H1 (cell line): ENCODE data around the gene CD180. TPM values are rescaled to one million over a fixed set of nuclear protein-coding genes. Genes with fewer than 3 reads are reported as not detected.

Experiments used
- CBX8 ChIP-seq: fragments of 300-800, 300-1000 bp; sonication (generic); IDR thresholded peaks from 2 replicates; pipeline ENCODE4 v1.7.1; 2016; ENCODE audit warnings: low read depth, low read length, borderline replicate concordance
- KDM1A ChIP-seq: fragments of 200-600, 300-600 bp; sonication (generic); IDR thresholded peaks from 2 replicates; pipeline ENCODE4 v1.7.1; 2016; ENCODE audit warnings: mild to moderate bottlenecking, low read length, borderline replicate concordance
- NRF1 ChIP-seq: IDR thresholded peaks from 2 replicates; pipeline ENCODE4 v1.6.1; 2011; ENCODE audit warnings: mild to moderate bottlenecking, low read depth, low read length, improper control_type of control experiment
- SP2 ChIP-seq: IDR thresholded peaks from 2 replicates; pipeline ENCODE4 v1.6.1; 2012; ENCODE audit warnings: mild to moderate bottlenecking, low read length, inconsistent platforms
- polyA plus RNA-seq, 7 experiments: library from polyadenylated mRNA; depleted of rRNA in 3 of 7; stranded (reverse) in 5 of 7; unstranded in 2 of 7; fragments of >200 nt in 5 of 7; fragments of 200-250 nt in 2 of 7; gene quantifications; 1 replicate in 5 of 7; 2 replicates in 1 of 7; 4 replicates in 1 of 7; pipeline versions ENCODE4 v1.2.1 to v1.2.3, GENCODE V29; 2011 to 2013; ENCODE audit warnings: missing spikeins in 2 of 7, mixed read lengths in 2 of 7
- total RNA-seq: library from RNA; stranded (reverse); fragmentation: NEBNext Ultra II Directional; extraction: Animal tissue kit (Norgen Biotek cat#: 25700); gene quantifications from 2 replicates; pipeline ENCODE4 v1.2.1, GENCODE V29; 2021
- TF ChIP-seq, protein P1 (sequence below): IDR thresholded peaks from 2 replicates; pipeline ENCODE4 v1.6.1; 2012; ENCODE audit warnings: inconsistent platforms
- TF ChIP-seq, protein P2 (sequence below): IDR thresholded peaks from 2 replicates; pipeline ENCODE4 v1.6.1; 2011; ENCODE audit warnings: low read length, improper control_type of control experiment

Gene CD180
- total and polyA plus RNA-seq, 2 of the 8 experiments (the other 6 are each of a cell fraction or from before 2014, with no cell fraction given), result not detected

DNA sequence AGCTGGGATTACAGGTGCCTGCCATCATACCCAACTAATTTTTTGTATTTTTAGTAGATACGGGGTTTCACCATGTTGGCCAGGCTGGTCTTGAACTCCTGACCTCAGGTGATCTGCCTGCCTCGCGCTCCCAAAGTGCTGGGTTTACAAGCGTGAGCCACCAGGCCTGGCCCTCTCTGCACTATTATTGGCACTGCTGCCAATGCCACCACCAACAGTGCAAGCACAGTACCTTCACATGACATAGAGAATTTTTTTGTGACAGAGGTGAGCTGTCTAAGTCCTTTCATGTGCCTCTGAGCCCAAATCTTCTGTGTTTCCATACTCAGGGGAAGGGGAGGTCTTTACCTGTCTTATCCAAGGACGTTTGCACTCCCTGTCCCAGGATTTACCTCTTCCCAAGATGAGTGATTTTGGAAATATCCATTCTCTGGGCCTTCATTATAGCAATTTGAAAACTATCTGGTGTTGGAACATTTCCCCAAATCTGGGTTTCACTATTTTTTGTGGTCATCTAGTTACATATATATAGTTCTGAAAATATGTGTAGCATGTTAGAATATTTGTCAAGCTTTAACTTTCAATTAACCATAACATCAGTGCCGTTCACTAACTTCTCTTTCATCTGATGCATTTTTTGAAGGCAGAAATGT lies 5.4 kb upstream of the CD180 start (continued):
- TF ChIP-seq NRF1 (no peak), KDM1A (no peak), CBX8 (no peak), SP2 (no peak)
- TF ChIP-seq, protein P1, sequence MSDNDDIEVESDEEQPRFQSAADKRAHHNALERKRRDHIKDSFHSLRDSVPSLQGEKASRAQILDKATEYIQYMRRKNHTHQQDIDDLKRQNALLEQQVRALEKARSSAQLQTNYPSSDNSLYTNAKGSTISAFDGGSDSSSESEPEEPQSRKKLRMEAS, result no peak
- TF ChIP-seq, protein P2, sequence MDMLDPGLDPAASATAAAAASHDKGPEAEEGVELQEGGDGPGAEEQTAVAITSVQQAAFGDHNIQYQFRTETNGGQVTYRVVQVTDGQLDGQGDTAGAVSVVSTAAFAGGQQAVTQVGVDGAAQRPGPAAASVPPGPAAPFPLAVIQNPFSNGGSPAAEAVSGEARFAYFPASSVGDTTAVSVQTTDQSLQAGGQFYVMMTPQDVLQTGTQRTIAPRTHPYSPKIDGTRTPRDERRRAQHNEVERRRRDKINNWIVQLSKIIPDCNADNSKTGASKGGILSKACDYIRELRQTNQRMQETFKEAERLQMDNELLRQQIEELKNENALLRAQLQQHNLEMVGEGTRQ, result no peak
